Stimulated activated naive CD8-positive, alpha-beta T cell treated with anti-CD3 and anti-CD28 coated beads, Interleukin-15, amount 100 ng/mL, for 72 hours (primary cell): ENCODE data around the gene KATNB1.
A peak's percentile ranks its signal among the peaks of the same experiment; 100 is the strongest.
"Not testable (repeated sequence)": the region's sequence is repeated elsewhere in the genome, so short reads cannot be mapped to it uniquely, and the experiment has no call there.

ENCODE experiments used
- ATAC-seq: fragments of 150-1000 bp; cut with Tn5 transposase; 2 replicates; pipeline ENCODE4 v1.10.0; 2021; ENCODE audit warnings: mild to moderate bottlenecking, moderate library complexity
- DNase-seq, 2 donors: peaks; one replicate each; pipeline ENCODE4 v3.0.0; 2021 to 2022
- H3K27ac Mint-ChIP-seq, 2 donors: one replicate each; pipeline ENCODE4 v1.8.0; 2022; ENCODE audit warnings: mild to moderate bottlenecking in 2 of 2, mixed read lengths in 2 of 2, moderate library complexity in 2 of 2
- H3K27me3 Mint-ChIP-seq: one replicate; pipeline ENCODE4 v1.8.0; 2022; ENCODE audit warnings: mixed read lengths
- H3K4me1 Mint-ChIP-seq: one replicate; pipeline ENCODE4 v1.8.0; 2022; ENCODE audit warnings: mild to moderate bottlenecking, mixed read lengths
- H3K4me3 Mint-ChIP-seq, 2 donors: one replicate each; pipeline ENCODE4 v1.8.0; 2022; ENCODE audit warnings: mild to moderate bottlenecking in 2 of 2, mixed read lengths in 2 of 2, moderate library complexity in 1 of 2
- H3K9me3 Mint-ChIP-seq, 2 donors: one replicate each; pipeline ENCODE4 v1.8.0; 2022; ENCODE audit warnings: mixed read lengths in 2 of 2

The KATNB1 gene

DNA sequence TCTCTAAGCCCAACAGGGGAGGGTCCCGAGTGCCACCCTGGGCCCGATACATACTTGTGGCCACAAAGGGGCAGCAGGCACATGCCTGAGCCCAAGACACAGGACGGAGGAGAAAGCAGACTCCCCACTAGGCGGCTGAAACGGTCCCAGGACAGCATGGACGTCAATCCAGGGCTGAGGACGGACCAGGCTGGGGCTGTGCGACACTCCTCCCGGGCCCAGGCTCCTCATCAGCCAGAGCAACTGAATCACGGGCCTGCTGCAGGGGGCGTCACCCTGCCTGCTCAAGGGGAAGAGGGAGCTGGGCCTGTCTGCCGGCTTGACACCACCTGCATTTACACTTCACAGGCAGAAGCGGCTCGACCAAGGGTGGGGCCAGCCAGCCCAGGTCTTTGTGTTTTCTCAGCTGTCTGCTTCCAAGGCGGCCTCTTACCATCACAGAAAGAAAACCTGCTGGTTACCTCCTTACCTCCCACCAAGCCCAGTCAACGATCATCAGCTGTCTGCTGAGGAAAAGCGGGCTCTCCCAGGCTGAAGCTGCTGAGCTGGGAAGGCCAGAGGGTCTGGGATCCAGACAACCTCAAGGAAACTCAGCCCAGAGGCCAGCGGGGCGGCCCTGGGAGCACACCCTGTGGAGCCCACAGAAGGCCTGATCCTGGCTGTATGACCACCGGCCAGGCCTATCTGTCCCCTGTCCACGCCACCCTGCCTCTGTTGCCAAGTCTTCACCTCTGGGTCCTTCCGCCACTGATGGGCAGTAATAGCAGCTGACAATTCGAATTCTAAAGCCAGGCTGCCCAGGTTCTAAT, 40.3 kb downstream of the KATNB1 start:
- H3K27me3 Mint-ChIP-seq: no peaks in the 10 kb centered on the region
- peaks cover 6% of the 10 kb centered on the region for H3K4me1 Mint-ChIP-seq
- H3K4me3 Mint-ChIP-seq: no peak overlapping the region
- no peak for DNase-seq
- H3K27ac Mint-ChIP-seq: peak overlapping the region in 1 of 2 donors; percentile 33
- peak; percentile 23 for ATAC-seq
- no peaks in the 10 kb centered on the region for H3K9me3 Mint-ChIP-seq

DNA sequence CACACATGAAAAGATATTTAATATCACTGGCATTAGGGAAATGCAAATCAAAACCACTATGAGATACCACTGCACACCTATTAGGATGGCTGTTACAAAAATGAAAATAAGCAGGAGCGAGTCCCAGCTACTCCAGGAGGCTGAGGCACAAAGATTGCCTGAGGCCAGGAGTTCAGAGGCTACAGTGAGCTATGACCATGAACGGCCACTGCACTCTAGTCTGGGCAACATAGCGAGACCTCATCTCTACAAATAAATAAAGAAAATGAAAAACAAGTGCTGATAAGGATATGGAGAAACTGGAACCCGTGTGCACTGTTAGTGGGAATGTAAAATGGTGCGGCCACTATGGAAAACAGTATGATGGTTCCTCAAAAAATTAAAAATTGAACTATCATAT, 43.1 kb downstream of the KATNB1 start:
- no peak overlapping the region for H3K4me3 Mint-ChIP-seq
- peaks cover 6% of the 10 kb centered on the region for H3K4me1 Mint-ChIP-seq
- no peaks in the 10 kb centered on the region for H3K27me3 Mint-ChIP-seq
- H3K9me3 Mint-ChIP-seq: no peaks in the 10 kb centered on the region
- no peak for ATAC-seq
- H3K27ac Mint-ChIP-seq: no peak overlapping the region
- DNase-seq: no peak

DNA sequence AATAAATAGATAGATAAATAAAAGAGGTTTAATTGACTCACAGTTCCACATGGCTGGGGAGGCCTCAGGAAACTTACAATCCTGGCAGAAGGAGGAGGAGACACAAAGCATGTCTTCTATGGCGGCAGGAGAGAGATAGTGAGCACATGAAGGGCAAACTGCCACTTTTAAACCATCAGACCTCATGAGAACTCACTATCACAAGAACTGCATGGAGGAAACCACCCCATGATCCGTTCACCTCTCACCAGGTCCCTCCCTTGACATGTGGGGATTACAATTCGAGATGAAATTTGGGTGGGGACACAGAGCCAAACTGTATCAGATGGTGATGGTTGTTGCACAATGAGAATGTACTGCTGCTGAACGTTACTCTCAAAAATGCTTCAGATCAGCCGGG, 44.3 kb downstream of the KATNB1 start:
- not testable (repeated sequence) for H3K9me3 Mint-ChIP-seq, DNase-seq, H3K4me3 Mint-ChIP-seq, H3K4me1 Mint-ChIP-seq, ATAC-seq, H3K27ac Mint-ChIP-seq, H3K27me3 Mint-ChIP-seq

DNA sequence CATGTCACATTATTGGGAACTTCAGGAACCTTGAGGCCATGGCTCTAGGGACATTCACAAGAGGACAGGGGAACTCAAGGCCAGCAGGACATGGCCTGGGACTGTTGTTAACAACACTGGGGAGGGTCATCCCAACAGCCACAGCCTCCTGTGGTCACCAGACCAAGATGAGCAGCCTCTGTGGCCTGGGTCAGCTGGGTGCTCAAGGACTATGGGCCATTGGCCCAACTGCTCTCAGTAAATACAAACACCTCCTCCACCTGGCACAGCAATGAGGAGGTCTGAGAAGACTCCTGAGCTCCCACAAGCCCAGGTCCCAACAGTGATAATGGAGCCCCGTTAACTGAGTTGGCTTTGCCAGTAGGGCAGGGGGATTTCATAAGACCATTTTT, 45.8 kb downstream of the KATNB1 start:
- Mint-ChIP-seq H3K27ac (peak overlapping the region in 1 of 2 donors; percentile 31), H3K27me3 (no peaks in the 10 kb centered on the region), H3K9me3 (no peaks in the 10 kb centered on the region), H3K4me1 (peaks cover 6% of the 10 kb centered on the region), H3K4me3 (no peak overlapping the region)
- no peak for DNase-seq
- no peak for ATAC-seq

DNA sequence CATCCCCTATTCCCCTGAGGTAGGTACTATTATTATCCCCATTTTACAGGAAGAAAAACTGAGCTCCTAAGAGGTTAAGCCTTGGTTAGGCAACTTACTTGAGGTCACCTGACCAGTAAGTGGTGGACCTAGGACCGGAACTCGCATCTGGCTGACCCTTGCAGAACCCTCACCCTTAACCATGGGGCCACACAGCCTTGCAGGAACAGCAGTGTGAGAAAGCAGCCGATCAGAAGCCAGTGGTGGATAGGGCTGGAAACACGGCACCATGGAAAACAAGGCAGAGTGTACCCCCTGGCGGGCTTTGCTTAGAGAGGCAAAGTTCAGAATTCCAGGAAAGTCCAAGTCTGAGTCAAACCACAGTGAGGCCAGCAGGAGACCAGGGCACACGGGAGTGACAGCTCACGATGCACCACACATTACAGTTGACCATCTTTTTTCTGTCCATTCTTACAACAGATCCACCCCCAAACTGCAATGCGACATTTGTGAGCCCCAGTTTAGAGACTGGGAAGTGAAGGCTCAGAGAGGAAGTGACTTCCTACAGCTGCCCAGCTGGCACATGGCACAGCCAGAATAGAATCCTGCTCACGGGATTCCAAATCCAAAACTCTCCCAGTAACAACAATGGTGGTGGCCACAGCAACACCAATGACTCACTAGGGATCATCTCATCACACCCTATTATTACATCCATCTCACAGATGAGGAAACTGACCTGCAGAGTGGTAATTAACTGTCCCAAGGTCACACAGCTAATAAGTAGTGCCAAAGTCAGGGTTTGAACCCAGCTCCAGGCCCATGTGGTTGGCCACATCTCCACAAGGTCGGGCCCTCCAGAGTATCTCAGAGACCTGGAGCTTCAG, 46.4 kb downstream of the KATNB1 start:
- H3K27me3 Mint-ChIP-seq: no peaks in the 10 kb centered on the region
- no peak overlapping the region for H3K4me3 Mint-ChIP-seq
- H3K4me1 Mint-ChIP-seq: peaks cover 6% of the 10 kb centered on the region
- DNase-seq: no peak
- no peak overlapping the region for H3K27ac Mint-ChIP-seq
- H3K9me3 Mint-ChIP-seq: no peaks in the 10 kb centered on the region
- no peak for ATAC-seq

DNA sequence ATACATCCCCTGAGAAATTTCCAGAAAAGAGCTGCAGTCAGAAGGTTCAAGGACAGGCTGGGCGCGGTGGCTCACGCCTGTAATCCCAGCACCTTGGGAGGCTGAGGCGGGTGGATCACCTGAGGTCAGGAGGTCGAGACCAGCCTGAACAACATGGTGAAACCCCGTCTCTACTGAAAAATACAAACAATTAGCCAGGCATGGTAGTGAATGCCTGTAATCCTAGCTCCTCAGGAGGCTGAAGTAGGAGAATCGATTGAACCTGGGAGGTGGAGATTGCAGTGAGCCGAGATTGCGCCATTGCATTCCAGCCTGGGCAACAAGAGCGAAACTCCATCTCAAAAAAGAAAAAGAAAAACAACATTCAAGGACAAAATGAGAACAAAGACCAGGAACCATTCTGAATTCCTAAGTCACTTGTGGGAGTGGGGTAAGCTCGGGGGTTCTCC, 47.1 kb downstream of the KATNB1 start:
- H3K4me1 Mint-ChIP-seq, H3K27me3 Mint-ChIP-seq, ATAC-seq, H3K27ac Mint-ChIP-seq, DNase-seq, H3K9me3 Mint-ChIP-seq, H3K4me3 Mint-ChIP-seq: not testable (repeated sequence)

DNA sequence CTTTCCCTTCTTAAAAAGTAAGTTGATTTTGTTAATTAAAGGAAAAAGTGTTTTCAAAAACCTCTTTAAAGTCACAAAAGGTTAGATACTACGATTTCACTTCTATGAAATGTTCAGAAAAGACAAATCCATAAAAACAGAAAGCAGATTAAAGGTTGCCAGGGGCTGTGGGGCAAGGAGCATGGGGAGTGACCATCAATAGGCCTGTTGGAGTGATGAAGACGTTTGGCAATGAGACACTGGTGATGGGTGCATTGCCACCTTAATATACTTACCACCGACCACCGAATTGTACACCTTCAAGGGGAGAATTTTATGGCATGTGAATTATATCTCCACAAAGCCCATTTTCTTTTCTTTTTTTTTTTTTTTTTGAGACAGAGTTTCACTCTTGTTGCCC, 47.5 kb downstream of the KATNB1 start:
- DNase-seq (no peak), ATAC-seq (no peak)
- H3K9me3 Mint-ChIP-seq: no peaks in the 10 kb centered on the region
- peak overlapping the region in 1 of 2 donors; percentile 36 for H3K27ac Mint-ChIP-seq
- H3K4me1 Mint-ChIP-seq: peaks cover 6% of the 10 kb centered on the region
- no peaks in the 10 kb centered on the region for H3K27me3 Mint-ChIP-seq
- H3K4me3 Mint-ChIP-seq: no peak overlapping the region

DNA sequence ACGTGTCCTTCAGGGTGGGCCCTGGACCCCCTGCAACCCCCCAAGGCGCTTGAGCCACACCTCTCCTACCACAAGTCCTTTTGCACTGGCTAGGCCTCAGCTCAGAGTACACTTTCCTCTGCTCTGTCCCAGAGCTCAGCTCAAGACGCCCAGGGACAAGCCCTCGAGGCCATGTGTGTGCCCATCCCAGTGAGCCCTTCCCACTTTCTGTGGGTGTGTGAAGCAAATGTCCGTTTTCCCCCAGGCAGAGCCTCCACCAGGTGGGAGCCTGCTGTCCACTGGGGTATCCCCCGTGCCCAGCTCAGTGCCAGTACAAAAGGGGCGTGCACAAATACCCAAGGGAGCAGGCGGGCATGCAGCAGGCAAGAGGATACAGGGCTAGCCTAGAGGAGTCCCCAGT, 48.3 kb downstream of the KATNB1 start:
- Mint-ChIP-seq H3K4me1 (peaks cover 6% of the 10 kb centered on the region), H3K27ac (no peak overlapping the region), H3K9me3 (no peaks in the 10 kb centered on the region), H3K27me3 (no peaks in the 10 kb centered on the region), H3K4me3 (no peak overlapping the region)
- ATAC-seq: no peak
- DNase-seq: no peak

DNA sequence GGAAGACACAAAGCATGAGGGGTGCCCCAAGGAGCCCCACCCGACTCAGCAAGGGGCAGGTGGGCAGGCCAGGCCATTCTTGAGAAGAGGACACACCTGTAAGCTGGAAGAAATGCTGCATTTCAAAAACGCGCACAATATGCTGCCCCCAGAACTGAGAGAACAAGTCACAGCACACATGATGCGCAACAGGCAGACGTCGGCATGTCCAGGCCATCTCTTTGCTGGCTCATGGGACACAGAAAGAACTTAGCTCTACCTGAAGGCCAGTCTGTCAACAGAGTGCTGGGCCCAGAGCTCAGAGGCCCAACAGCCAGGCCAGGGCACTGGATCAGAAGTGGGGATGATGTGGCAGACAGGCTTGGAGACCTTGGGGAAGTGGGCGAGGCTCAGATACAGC, 48.8 kb downstream of the KATNB1 start:
- no peaks in the 10 kb centered on the region for H3K27me3 Mint-ChIP-seq
- no peak overlapping the region for H3K27ac Mint-ChIP-seq
- H3K4me1 Mint-ChIP-seq: peaks cover 1% of the 10 kb centered on the region
- DNase-seq: no peak
- H3K4me3 Mint-ChIP-seq: no peak overlapping the region
- ATAC-seq: no peak
- H3K9me3 Mint-ChIP-seq: no peaks in the 10 kb centered on the region

DNA sequence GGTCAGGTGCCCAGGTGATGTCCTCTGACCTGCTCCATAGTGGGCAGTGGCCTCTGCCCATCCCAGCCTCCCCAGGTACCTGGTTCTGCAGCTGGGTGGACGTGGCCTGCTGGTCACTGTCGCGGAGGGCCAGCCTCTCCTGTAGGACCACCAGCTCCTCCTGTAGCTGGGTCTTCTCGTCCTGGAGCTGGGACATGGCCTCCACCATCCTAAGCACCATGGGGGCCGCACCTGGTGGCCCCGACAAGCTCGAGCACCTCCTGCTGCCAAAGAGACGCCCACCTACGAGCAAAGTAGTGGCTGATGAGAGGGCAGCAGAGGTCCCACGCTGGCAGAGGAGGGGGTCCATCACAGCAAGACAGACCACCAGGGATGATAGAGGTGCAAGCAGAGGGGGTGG, 49.8 kb downstream of the KATNB1 start:
- H3K9me3 Mint-ChIP-seq: no peaks in the 10 kb centered on the region
- ATAC-seq (no peak), DNase-seq (no peak)
- H3K27me3 Mint-ChIP-seq: no peaks in the 10 kb centered on the region
- H3K27ac Mint-ChIP-seq: no peak overlapping the region
- no peaks in the 10 kb centered on the region for H3K4me1 Mint-ChIP-seq
- no peak overlapping the region for H3K4me3 Mint-ChIP-seq

DNA sequence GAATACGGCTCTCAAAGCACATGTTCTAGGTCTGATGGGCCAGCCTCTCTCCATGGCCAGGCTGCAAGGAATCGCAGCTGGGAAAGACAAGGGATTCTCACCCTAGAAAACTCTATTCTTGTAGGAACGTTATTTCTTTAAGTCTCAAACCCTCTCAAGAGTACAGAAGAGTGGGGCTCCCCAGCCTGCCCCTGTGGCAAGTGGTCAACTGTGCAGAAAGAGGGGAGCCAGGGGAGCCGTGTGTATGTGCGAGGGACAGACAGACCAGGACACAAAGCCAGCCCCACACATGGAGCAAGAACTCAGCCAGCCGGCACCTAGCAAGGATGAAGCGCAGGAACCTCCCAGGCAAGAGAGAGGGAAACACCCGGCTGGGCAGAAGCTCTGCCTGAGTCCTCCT, 50.4 kb downstream of the KATNB1 start:
- Mint-ChIP-seq H3K27ac (no peak overlapping the region), H3K4me3 (no peak overlapping the region), H3K27me3 (no peaks in the 10 kb centered on the region), H3K9me3 (no peaks in the 10 kb centered on the region), H3K4me1 (no peaks in the 10 kb centered on the region)
- DNase-seq: no peak
- no peak for ATAC-seq

DNA sequence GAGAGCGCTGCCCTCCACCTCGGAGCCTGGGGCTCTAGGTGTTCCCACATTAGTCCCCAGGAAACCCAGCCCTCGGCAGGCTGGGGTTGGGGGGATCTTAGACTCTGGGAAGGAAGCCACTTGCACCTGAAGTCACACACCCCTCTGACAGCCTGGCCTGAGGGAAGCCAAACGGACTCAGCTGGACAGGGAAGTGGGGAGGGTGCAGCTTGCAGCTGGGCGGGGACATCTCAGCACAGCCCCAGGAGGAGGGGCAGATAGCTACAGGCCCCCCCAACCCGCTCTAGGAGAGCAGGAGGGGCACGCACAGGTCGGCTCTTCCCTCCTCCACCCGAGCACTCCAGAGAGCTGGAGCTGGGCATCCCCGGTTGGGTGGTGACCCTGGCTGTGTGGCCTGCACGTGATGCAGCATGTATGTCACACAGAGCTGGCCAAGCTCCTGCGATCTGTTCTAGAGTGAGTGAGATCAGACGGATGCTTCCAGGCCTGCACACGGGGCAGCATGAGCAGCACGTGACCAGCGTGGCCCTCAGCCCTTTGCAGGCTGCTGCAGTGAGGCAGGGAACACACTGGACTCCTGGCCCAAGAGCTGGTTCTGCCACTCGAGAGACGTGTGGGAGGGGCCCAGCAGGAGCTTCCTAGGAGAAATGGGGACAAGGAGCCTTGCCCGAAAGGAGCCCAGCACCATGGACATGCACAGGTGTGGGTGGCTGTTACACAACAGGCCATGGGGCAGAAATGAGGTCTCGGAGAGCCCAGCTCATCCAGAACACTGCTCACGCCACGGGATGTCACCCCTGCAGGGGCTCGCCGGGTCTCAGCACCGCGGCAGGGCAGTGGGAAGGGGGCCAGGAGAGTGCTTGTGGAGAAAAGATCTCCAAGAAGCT, 51.3 kb downstream of the KATNB1 start:
- no peaks in the 10 kb centered on the region for H3K27me3 Mint-ChIP-seq
- no peak overlapping the region for H3K4me3 Mint-ChIP-seq
- ATAC-seq (peak; percentile 11), DNase-seq (no peak)
- no peaks in the 10 kb centered on the region for H3K4me1 Mint-ChIP-seq
- no peaks in the 10 kb centered on the region for H3K9me3 Mint-ChIP-seq
- H3K27ac Mint-ChIP-seq: no peak overlapping the region

DNA sequence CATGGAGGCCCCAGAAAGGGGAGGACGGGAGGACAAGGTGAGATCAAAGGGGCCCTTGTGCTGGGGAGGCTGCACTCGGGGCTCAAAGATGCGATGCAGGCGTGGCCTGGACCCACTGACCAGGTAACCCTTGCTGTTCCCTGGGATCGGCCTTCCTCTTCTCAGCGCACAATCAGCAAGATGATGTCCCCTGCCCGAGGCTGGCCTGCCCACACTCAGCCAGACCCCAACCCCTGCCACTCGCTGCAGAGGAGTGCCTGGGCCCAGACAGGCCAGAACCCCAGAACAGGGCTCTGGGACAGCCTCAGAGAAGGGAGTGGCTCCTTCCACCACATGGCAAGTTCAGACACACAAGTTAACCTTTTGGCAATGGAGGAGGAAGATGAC, 51.9 kb downstream of the KATNB1 start:
- H3K27ac Mint-ChIP-seq: no peak overlapping the region
- no peaks in the 10 kb centered on the region for H3K4me1 Mint-ChIP-seq
- peak; percentile 29 for ATAC-seq
- DNase-seq: no peak
- H3K27me3 Mint-ChIP-seq: no peaks in the 10 kb centered on the region
- H3K4me3 Mint-ChIP-seq: no peak overlapping the region
- no peaks in the 10 kb centered on the region for H3K9me3 Mint-ChIP-seq

DNA sequence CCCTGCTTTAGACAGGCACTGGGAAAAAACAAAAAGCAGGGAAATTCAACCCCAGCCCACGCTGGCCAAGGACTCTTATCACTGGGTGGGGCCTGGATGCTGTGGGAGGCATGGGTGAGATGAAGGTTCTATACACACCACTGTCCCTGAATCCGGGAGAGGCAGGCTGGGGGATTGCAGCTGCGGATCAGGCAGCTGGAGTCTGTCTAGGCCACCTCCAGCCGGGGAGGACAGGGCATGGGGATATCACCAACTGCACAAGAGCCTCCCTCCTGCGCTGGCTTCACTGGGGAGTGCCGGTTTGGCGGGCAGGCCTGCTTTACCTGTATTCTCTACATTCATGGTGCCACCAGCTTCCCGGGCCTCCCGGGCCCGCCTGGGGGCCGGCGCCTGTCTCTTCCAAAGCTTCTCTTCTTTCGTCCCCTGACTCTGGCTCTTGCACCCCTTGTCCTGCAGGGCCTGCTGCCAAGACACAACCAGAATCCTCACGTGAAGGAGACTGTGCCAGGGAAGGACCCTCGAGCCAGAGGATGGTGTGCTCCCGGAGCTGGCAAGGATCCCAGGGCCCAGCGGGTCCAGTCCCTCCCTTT, 52.8 kb downstream of the KATNB1 start:
- ATAC-seq: peak; percentile 13
- Mint-ChIP-seq H3K27ac (no peak overlapping the region), H3K27me3 (no peaks in the 10 kb centered on the region), H3K9me3 (no peaks in the 10 kb centered on the region), H3K4me3 (no peak overlapping the region), H3K4me1 (no peaks in the 10 kb centered on the region)
- no peak for DNase-seq

DNA sequence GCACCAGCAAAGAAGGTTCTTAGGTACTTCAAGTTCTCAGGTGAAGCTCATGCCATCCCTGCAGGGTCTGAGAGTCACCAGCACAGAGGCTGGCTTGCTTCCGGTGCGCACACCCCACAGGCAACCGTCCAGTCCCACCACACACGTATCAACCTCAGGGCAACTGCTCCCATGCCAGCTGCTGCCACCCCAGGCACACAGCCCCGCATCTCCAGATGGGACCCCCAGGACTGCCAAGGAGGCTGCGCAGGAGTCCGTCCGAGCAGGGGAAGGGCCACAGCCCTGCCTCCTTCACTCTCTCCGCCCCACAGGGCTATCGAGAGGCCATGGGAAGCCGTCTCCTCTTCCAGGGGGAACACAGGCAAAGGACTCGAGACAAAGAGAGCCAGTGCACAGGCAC, 53.4 kb downstream of the KATNB1 start:
- Mint-ChIP-seq H3K4me1 (no peaks in the 10 kb centered on the region), H3K27me3 (no peaks in the 10 kb centered on the region), H3K4me3 (no peak overlapping the region), H3K9me3 (no peaks in the 10 kb centered on the region), H3K27ac (no peak overlapping the region)
- DNase-seq: no peak
- ATAC-seq: no peak
